Esophagus muscularis mucosa (tissue), 4 donors: ENCODE results near the gene UBE2F. TPM values are rescaled to one million over a fixed set of nuclear protein-coding genes. Genes with fewer than 3 reads are reported as not detected.
A peak's percentile ranks its signal among the peaks of the same experiment; 100 is the strongest.

Experiments
- DNase-seq: peaks from one replicate; pipeline ENCODE4 v3.0.0-alpha.2; 2017; ENCODE audit errors: extremely low spot score
- H3K27ac ChIP-seq, 4 donors: fragments of 200-600 bp; sonication (generic); replicated peaks in 1 of 4; 1 replicate in 3 of 4; 2 replicates in 1 of 4; pipeline ENCODE4 v1.5.1; 2016 to 2019; ENCODE audit warnings: mild to moderate bottlenecking in 1 of 4
- H3K27me3 ChIP-seq, 4 donors: fragments of 200-600 bp; sonication (generic); one replicate each; pipeline versions ENCODE4 v1.5.1 to v1.6.0; 2016 to 2019
- H3K36me3 ChIP-seq, 4 donors: fragments of 200-600 bp; sonication (generic); one replicate each; pipeline ENCODE4 v1.5.1; 2016 to 2019
- H3K4me1 ChIP-seq, 4 donors: fragments of 200-600 bp; sonication (generic); one replicate each; pipeline ENCODE4 v1.5.1; 2016 to 2019
- H3K4me3 ChIP-seq, 4 donors: fragments of 200-600 bp; sonication (generic); 1 replicate in 2 of 4; 2 replicates in 2 of 4; pipeline ENCODE4 v1.5.1; 2016 to 2019; ENCODE audit warnings: mild to moderate bottlenecking in 4 of 4, moderate library complexity in 1 of 4
- H3K9me3 ChIP-seq, 4 donors: fragments of 200-600 bp; sonication (generic); 1 replicate in 3 of 4; 2 replicates in 1 of 4; pipeline ENCODE4 v1.5.1; 2016 to 2019
- EP300 ChIP-seq: sonication (generic); formaldehyde crosslinking; IDR thresholded peaks from one replicate; pipeline ENCODE4 v1.6.1; 2017; ENCODE audit warnings: antibody characterized with exemption
- POLR2A ChIP-seq: fragments of 450-650 bp; IDR thresholded peaks from one replicate; pipeline ENCODE4 v1.6.1; 2017; ENCODE audit warnings: antibody characterized with exemption, moderate library complexity, mild to moderate bottlenecking, low read depth
- POLR2AphosphoS5 ChIP-seq, 2 donors: sonication (generic); formaldehyde crosslinking; IDR thresholded peaks; one replicate each; pipeline ENCODE4 v1.6.1; 2017; ENCODE audit warnings: antibody characterized with exemption in 2 of 2
- WGBS: methylation state at CpG from one replicate; pipeline ENCODE4 v1.1.5; 2018; 5-methylcytosine and 5-hydroxymethylcytosine counted together
- intact Hi-C: fragments of 100-400 bp; cut with DNase I; formaldehyde crosslinking; loops from one replicate; pipeline ENCODE4 v1.15.1; 2023
- small RNA-seq, 3 donors: library from RNA; depleted of rRNA; stranded (forward); fragments of <200 nt; gene quantifications; one replicate each; pipeline ENCODE3, GENCODE V24; 2016
- total RNA-seq, 4 donors: library from RNA; depleted of rRNA; stranded (reverse); fragments of >200 nt; gene quantifications; one replicate each; pipeline versions ENCODE4 v1.1.0 to v1.2.1, GENCODE V29; 2016
- TF ChIP-seq, protein P1 (sequence below), 3 experiments: fragments of 200-600 bp in 2 of 3; fragments of 450-650 bp in 1 of 3; sonication (generic) in 2 of 3; IDR thresholded peaks; one replicate each; pipeline ENCODE4 v1.5.1; 2017 to 2019; ENCODE audit warnings: antibody characterized with exemption in 3 of 3, mild to moderate bottlenecking in 2 of 3, moderate library complexity in 1 of 3

UBE2F gene
- total RNA-seq, 4 donors from 2014 or later = 59.0 to 111 (median 78.5) TPM

- H3K27me3 ChIP-seq = no peaks in the 10 kb centered on the region
- H3K4me3 ChIP-seq = no peak overlapping the region
- TF ChIP-seq EP300 (no peak), POLR2AphosphoS5 (IDR thresholded peaks at IDR 0.05) (no peak)
- TF ChIP-seq, protein P1, sequence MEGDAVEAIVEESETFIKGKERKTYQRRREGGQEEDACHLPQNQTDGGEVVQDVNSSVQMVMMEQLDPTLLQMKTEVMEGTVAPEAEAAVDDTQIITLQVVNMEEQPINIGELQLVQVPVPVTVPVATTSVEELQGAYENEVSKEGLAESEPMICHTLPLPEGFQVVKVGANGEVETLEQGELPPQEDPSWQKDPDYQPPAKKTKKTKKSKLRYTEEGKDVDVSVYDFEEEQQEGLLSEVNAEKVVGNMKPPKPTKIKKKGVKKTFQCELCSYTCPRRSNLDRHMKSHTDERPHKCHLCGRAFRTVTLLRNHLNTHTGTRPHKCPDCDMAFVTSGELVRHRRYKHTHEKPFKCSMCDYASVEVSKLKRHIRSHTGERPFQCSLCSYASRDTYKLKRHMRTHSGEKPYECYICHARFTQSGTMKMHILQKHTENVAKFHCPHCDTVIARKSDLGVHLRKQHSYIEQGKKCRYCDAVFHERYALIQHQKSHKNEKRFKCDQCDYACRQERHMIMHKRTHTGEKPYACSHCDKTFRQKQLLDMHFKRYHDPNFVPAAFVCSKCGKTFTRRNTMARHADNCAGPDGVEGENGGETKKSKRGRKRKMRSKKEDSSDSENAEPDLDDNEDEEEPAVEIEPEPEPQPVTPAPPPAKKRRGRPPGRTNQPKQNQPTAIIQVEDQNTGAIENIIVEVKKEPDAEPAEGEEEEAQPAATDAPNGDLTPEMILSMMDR (IDR thresholded peaks at IDR 0.05) = no peak
- peaks cover 0 to 12% (median 7%) of the 10 kb centered on the region in 4 donors for H3K36me3 ChIP-seq
- intact Hi-C loops = no loop called here
- no peaks in the 10 kb centered on the region for H3K4me1 ChIP-seq
- H3K9me3 ChIP-seq = no peaks in the 10 kb centered on the region
- WGBS = 80% methylated on average over 4 of the region's 4 CpGs
- peak; percentile 75 for DNase-seq
- no peak overlapping the region for H3K27ac ChIP-seq
Measured at GRCh38 chr2:238090887-238091286, 124.1 kb downstream of the UBE2F start.

DNA sequence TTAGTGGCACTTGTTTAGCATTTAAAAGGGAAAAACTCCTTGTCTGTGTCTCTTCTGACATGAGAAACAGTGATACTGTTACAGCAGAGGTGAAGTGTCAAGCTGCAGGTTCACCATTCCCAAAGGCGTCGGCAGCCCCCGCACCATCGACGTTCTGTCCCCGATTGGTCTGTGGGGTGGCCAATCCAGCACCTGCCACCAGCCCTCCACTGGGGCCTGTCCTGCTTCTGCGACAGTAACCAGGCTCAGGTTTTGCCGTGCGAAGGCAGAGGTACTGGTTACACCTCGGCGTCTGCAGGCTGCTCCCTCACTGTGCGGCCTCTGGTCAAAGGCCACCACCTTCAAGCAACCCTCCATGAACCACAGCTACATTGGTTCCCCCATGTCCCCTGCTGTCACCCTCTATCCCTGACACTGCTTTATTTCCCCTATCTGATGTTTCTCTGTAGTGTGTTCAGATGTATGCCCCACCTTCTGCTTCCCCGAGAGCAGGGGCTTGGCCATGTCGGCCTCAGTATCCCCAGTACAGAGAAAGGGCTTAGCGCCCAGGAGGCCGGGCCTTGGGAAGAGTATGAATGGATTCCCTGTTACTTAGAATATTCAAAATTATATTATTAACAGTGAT is 124.7 kb downstream of the UBE2F start:
- H3K27ac ChIP-seq = no peak overlapping the region
- peak; percentile 90 for DNase-seq
- no peaks in the 10 kb centered on the region for H3K9me3 ChIP-seq
- H3K4me3 ChIP-seq = no peak overlapping the region
- intact Hi-C loops = no loop called here
- TF ChIP-seq POLR2AphosphoS5 (IDR thresholded peaks at IDR 0.05) (no peak), POLR2A (no peak), EP300 (no peak)
- TF ChIP-seq, protein P1 (IDR thresholded peaks at IDR 0.05) = no peak
- WGBS = 98% methylated on average over 14 of the region's 16 CpGs
- no peaks in the 10 kb centered on the region for H3K4me1 ChIP-seq
- no peaks in the 10 kb centered on the region for H3K27me3 ChIP-seq
- H3K36me3 ChIP-seq = peaks cover 0 to 14% (median 7%) of the 10 kb centered on the region in 4 donors

Small RNA genes lying within 50 kb of the gene (small RNA-seq; reads per million reads assigned to genes)
- gene RNU6-1333P = 0 reads per million in 3 donors

Other genes with a start within 250 kb of the UBE2F start
- gene RBM44, start 168.2 kb upstream of the UBE2F start, total RNA-seq = under 1 TPM; 0.42 to 0.99 (median 0.61) TPM
- gene RAMP1, start 107.4 kb upstream of the UBE2F start, total RNA-seq = 100 to 1,000 TPM; 172 to 287 (median 231) TPM
- 10 to 100 TPM in 3 of 4 donors, 1 to 10 TPM in 1; 9.8 to 17.9 (median 13.9) TPM for gene SCLY, start 94.0 kb downstream of the UBE2F start, total RNA-seq
- gene ESPNL, start 133.3 kb downstream of the UBE2F start, total RNA-seq = 1 to 10 TPM in 1 of 4 donors, under 1 TPM in 2, not detected in 1; 0.78 to 1.3 (median 0.83) TPM
- 1 to 10 TPM; 1.2 to 8.0 (median 4.4) TPM for gene KLHL30, start 171.7 kb downstream of the UBE2F start, total RNA-seq
- under 1 TPM in 2 of 4 donors, not detected in 2; 0.39 to 0.66 TPM for gene ERFE, start 192.0 kb downstream of the UBE2F start, total RNA-seq
- gene ILKAP, start 236.7 kb downstream of the UBE2F start, total RNA-seq = 10 to 100 TPM; 27.3 to 36.0 (median 34.3) TPM